H1 (cell line): ENCODE results near the gene CENPP. TPM values are rescaled to one million over a fixed set of nuclear protein-coding genes. Genes with fewer than 3 reads are reported as not detected.

Experiments
- CTCF ChIA-PET: fragments of 300-600 bp; sonication (Branson Sonifier 250); formaldehyde crosslinking; loops from one replicate; lab custom pipeline; 2021; ENCODE audit not compliant: partially characterized antibody; lab: Charles Lee
- POLR2A ChIA-PET: fragments of 300-600 bp; sonication (Branson Sonifier 250); formaldehyde crosslinking; loops from one replicate; lab custom pipeline; 2021; ENCODE audit warnings: inconsistent platforms; ENCODE audit not compliant: partially characterized antibody; lab: Charles Lee
- DNase-seq, 2 experiments: peaks; one replicate each; pipeline versions ENCODE4 v3.0.0 to v3.0.0-alpha.2; 2010 to 2022; ENCODE audit warnings: low spot score in 2 of 2, low read depth in 1 of 2, mixed read lengths in 1 of 2
- FAIRE-seq: peaks from 2 replicates; lab custom pipeline; 2011; peaks lifted over from hg19 to GRCh38; lab: Jason Lieb, UNC
- H2AFZ ChIP-seq: 2 replicates; pipeline ENCODE4 v1.8.1; 2012; ENCODE audit warnings: low read length, inconsistent platforms
- H2AK5ac ChIP-seq: 2 replicates; pipeline ENCODE4 v1.6.1; 2013; ENCODE audit warnings: low read depth, low read length
- H2BK120ac ChIP-seq: replicated peaks from 2 replicates; pipeline ENCODE3; 2013; ENCODE audit warnings: low read depth, low read length, inconsistent platforms
- H2BK12ac ChIP-seq: 2 replicates; pipeline ENCODE4 v1.6.1; 2013; ENCODE audit warnings: low read depth, low read length
- H2BK15ac ChIP-seq: 2 replicates; pipeline ENCODE4 v1.6.1; 2013; ENCODE audit warnings: low read length
- H2BK20ac ChIP-seq: 2 replicates; pipeline ENCODE4 v1.6.1; 2013; ENCODE audit warnings: low read length
- H2BK5ac ChIP-seq: 2 replicates; pipeline ENCODE4 v1.6.1; 2013; ENCODE audit warnings: low read depth, low read length
- H3K14ac ChIP-seq: 2 replicates; pipeline ENCODE4 v1.6.1; 2013; ENCODE audit warnings: inconsistent platforms; ENCODE audit not compliant: insufficient read length
- H3K18ac ChIP-seq: 2 replicates; pipeline ENCODE4 v1.6.1; 2013; ENCODE audit warnings: low read length; ENCODE audit errors: extremely low read depth
- H3K23ac ChIP-seq: 2 replicates; pipeline ENCODE4 v1.6.1; 2013; ENCODE audit warnings: inconsistent platforms; ENCODE audit not compliant: insufficient read length
- H3K23me2 ChIP-seq: 2 replicates; pipeline ENCODE4 v1.6.1; 2013; ENCODE audit warnings: low read depth, low read length
- H3K27ac ChIP-seq: 2 replicates; pipeline ENCODE4 v1.6.1; 2011; ENCODE audit warnings: low read depth, low read length, inconsistent platforms
- H3K27me3 ChIP-seq, 4 experiments: replicated peaks in 1 of 4; 1 replicate in 1 of 4; 2 replicates in 3 of 4; pipeline versions ENCODE4 v1.6.1 to v1.8.1; 2011 to 2013; ENCODE audit warnings: low read length in 3 of 4, mild to moderate bottlenecking in 3 of 4, inconsistent platforms in 2 of 4, mixed read lengths in 2 of 4, moderate library complexity in 1 of 4; ENCODE audit not compliant: control insufficient read depth in 3 of 4, insufficient read depth in 3 of 4; ENCODE audit errors: extremely low read depth in 1 of 4
- H3K36me3 ChIP-seq, 4 experiments: 2 replicates each; pipeline versions ENCODE4 v1.6.1 to v1.8.1; 2011 to 2013; ENCODE audit warnings: mild to moderate bottlenecking in 4 of 4, low read length in 3 of 4, moderate library complexity in 2 of 4, control low read depth in 1 of 4, inconsistent platforms in 1 of 4; ENCODE audit not compliant: insufficient read depth in 4 of 4, control insufficient read depth in 2 of 4
- H3K4ac ChIP-seq: replicated peaks from 2 replicates; pipeline ENCODE3; 2013; ENCODE audit warnings: low read length, low read depth, mixed read lengths, inconsistent platforms; ENCODE audit not compliant: insufficient read length
- H3K4me1 ChIP-seq, 4 experiments: replicated peaks in 1 of 4; 1 replicate in 1 of 4; 2 replicates in 3 of 4; pipeline versions ENCODE4 v1.6.1 to v1.8.1; 2011 to 2013; ENCODE audit warnings: low read length in 3 of 4, inconsistent platforms in 2 of 4, mixed read lengths in 1 of 4; ENCODE audit not compliant: insufficient read depth in 4 of 4, control insufficient read depth in 3 of 4
- H3K4me2 ChIP-seq, 2 experiments: 2 replicates each; pipeline versions ENCODE4 v1.6.1 to v1.8.1; 2011 to 2013; ENCODE audit warnings: low read depth in 2 of 2, low read length in 2 of 2, control low read depth in 1 of 2, inconsistent platforms in 1 of 2, mild to moderate bottlenecking in 1 of 2; ENCODE audit not compliant: insufficient read depth in 1 of 2
- H3K4me3 ChIP-seq, 4 experiments: fragments of 200-600, 300-600 bp in 1 of 4; sonication (generic), shearing (Covaris generic), sonication (Bioruptor Twin) in 1 of 4; 2 replicates each; pipeline versions ENCODE4 v1.5.1 to v1.8.1; 2011 to 2016; ENCODE audit warnings: low read length in 4 of 4, low read depth in 3 of 4, control low read depth in 2 of 4, inconsistent platforms in 2 of 4, mild to moderate bottlenecking in 2 of 4, mixed read lengths in 1 of 4, moderate library complexity in 1 of 4; ENCODE audit not compliant: insufficient read depth in 2 of 4; ENCODE audit errors: extremely low read depth in 1 of 4
- H3K56ac ChIP-seq: replicated peaks from 2 replicates; pipeline ENCODE3; 2013; ENCODE audit warnings: low read depth, mild to moderate bottlenecking, mixed read lengths, low read length, inconsistent platforms; ENCODE audit not compliant: insufficient read length
- H3K79me1 ChIP-seq: 2 replicates; pipeline ENCODE4 v1.6.1; 2013; ENCODE audit warnings: low read depth, low read length, control low read depth
- H3K79me2 ChIP-seq, 2 experiments: 2 replicates each; pipeline versions ENCODE4 v1.6.1 to v1.8.1; 2012 to 2013; ENCODE audit warnings: low read length in 2 of 2, mild to moderate bottlenecking in 2 of 2, inconsistent platforms in 1 of 2; ENCODE audit not compliant: insufficient read depth in 2 of 2, control insufficient read depth in 1 of 2
- H3K9ac ChIP-seq, 4 experiments: replicated peaks in 1 of 4; 1 replicate in 1 of 4; 2 replicates in 3 of 4; pipeline versions ENCODE4 v1.6.1 to v1.8.1; 2011 to 2013; ENCODE audit warnings: low read depth in 3 of 4, low read length in 3 of 4, control low read depth in 2 of 4, mild to moderate bottlenecking in 2 of 4, moderate library complexity in 2 of 4, inconsistent platforms in 1 of 4; ENCODE audit errors: extremely low read depth in 1 of 4
- H3K9me3 ChIP-seq, 2 experiments: 2 replicates each; pipeline versions ENCODE4 v1.6.1 to v1.8.1; 2012 to 2013; ENCODE audit warnings: mild to moderate bottlenecking in 2 of 2, moderate library complexity in 2 of 2, control low read depth in 1 of 2, inconsistent platforms in 1 of 2, low read depth in 1 of 2, low read length in 1 of 2, mixed read lengths in 1 of 2; ENCODE audit not compliant: insufficient read depth in 2 of 2
- H4K20me1 ChIP-seq, 2 experiments: replicated peaks in 1 of 2; 2 replicates each; pipeline versions ENCODE3 to v1.8.1; 2011 to 2013; ENCODE audit warnings: inconsistent platforms in 2 of 2, low read length in 2 of 2, mild to moderate bottlenecking in 1 of 2; ENCODE audit not compliant: insufficient read depth in 2 of 2, control insufficient read depth in 1 of 2
- H4K5ac ChIP-seq: 2 replicates; pipeline ENCODE4 v1.6.1; 2013; ENCODE audit warnings: low read length, low read depth, mixed read lengths, inconsistent platforms; ENCODE audit not compliant: insufficient read length
- H4K8ac ChIP-seq: 2 replicates; pipeline ENCODE4 v1.8.0; 2013; ENCODE audit warnings: mild to moderate bottlenecking, moderate library complexity, low read length, inconsistent platforms; ENCODE audit not compliant: insufficient read depth; ENCODE audit errors: extremely low read depth
- H4K91ac ChIP-seq: replicated peaks from 2 replicates; pipeline ENCODE3; 2013; ENCODE audit warnings: low read length, mixed read lengths, inconsistent platforms; ENCODE audit not compliant: insufficient read length
- ASH2L ChIP-seq: fragments of 200-600, 300-600 bp; sonication (generic); IDR thresholded peaks from one replicate; pipeline ENCODE4 v1.7.1; 2017; ENCODE audit warnings: low read length
- BCL11A ChIP-seq, 2 experiments: IDR thresholded peaks; one replicate each; pipeline ENCODE4 v1.6.1; 2011; ENCODE audit warnings: low read depth in 2 of 2, low read length in 2 of 2, mild to moderate bottlenecking in 2 of 2
- POU5F1 ChIP-seq: IDR thresholded peaks from 2 replicates; pipeline ENCODE4 v1.6.1; 2011; ENCODE audit warnings: low read depth, mild to moderate bottlenecking, low read length, moderate library complexity
- SAP30 ChIP-seq: fragments of 300-600 bp; sonication (generic); IDR thresholded peaks from 2 replicates; pipeline ENCODE4 v1.7.1; 2012; ENCODE audit warnings: low read length, moderate library complexity, mild to moderate bottlenecking, inconsistent platforms; ENCODE audit not compliant: insufficient read depth, insufficient replicate concordance
- WGBS, 2 experiments: shearing (Covaris generic) in 1 of 2; methylation state at CpG; one replicate each; pipeline versions ENCODE4 v1.1.6 to v1.1.7; 2013 to 2015; ENCODE audit warnings: low lambda C conversion rate in 2 of 2, mixed read lengths in 2 of 2, inconsistent platforms in 1 of 2, low coverage in 1 of 2, missing lambda C conversion rate in 1 of 2; ENCODE audit not compliant: insufficient replicate concordance in 2 of 2, insufficient coverage in 1 of 2, insufficient read length in 1 of 2; ENCODE audit errors: extremely low coverage in 1 of 2, missing lambda C conversion rate in 1 of 2; 5-methylcytosine and 5-hydroxymethylcytosine counted together
- polyA plus RNA-seq, 7 experiments: library from polyadenylated mRNA; depleted of rRNA in 3 of 7; stranded (reverse) in 5 of 7; unstranded in 2 of 7; fragments of >200 nt in 5 of 7; fragments of 200-250 nt in 2 of 7; gene quantifications; 1 replicate in 5 of 7; 2 replicates in 1 of 7; 4 replicates in 1 of 7; pipeline versions ENCODE4 v1.2.1 to v1.2.3, GENCODE V29; 2011 to 2013; ENCODE audit warnings: missing spikeins in 2 of 7, mixed read lengths in 2 of 7
- total RNA-seq: library from RNA; stranded (reverse); fragmentation: NEBNext Ultra II Directional; extraction: Animal tissue kit (Norgen Biotek cat#: 25700); gene quantifications from 2 replicates; pipeline ENCODE4 v1.2.1, GENCODE V29; 2021
- TF ChIP-seq, protein P1 (sequence below): IDR thresholded peaks from 2 replicates; pipeline ENCODE4 v1.6.1; 2012; ENCODE audit warnings: inconsistent platforms

Gene CENPP
- total and polyA plus RNA-seq, 2 of the 8 experiments (the other 6 are each of a cell fraction or from before 2014, with no cell fraction given): 2.7 to 10.8 TPM

GRCh38 chr9:92342825-92343488, 17.2 kb downstream of the CENPP start:
- H3K23me2 ChIP-seq: no peaks in the 10 kb centered on the region
- no peak overlapping the region for H2BK15ac ChIP-seq
- ChIA-PET POLR2A (no interaction called here), CTCF (interaction anchor here (1.3 kb wide), 1 partner anchor 17 kb away, joined by 3 read pairs; no protein-coding TSS in a partner anchor)
- H2BK20ac ChIP-seq: no peak overlapping the region
- H3K23ac ChIP-seq: no peak overlapping the region
- H3K18ac ChIP-seq: no peak overlapping the region
- H4K91ac ChIP-seq: no peak overlapping the region
- H3K27me3 ChIP-seq: no peaks in the 10 kb centered on the region
- no peak overlapping the region for H4K8ac ChIP-seq
- no peak overlapping the region for H3K27ac ChIP-seq
- no peaks in the 10 kb centered on the region for H3K79me1 ChIP-seq
- 85% methylated on average over 1 of the region's 1 CpG; no CpG with 5 or more reads in 1 of the 2 experiments for WGBS, 2 experiments
- no peak overlapping the region for H3K56ac ChIP-seq
- H3K36me3 ChIP-seq: peaks cover 0 to 25% (median 8%) of the 10 kb centered on the region in 4 experiments; a peak in 5 of 8 replicates
- TF ChIP-seq BCL11A (IDR thresholded peaks at IDR 0.05; ENCODE audit: low read depth in 2 of 2, low read length in 2 of 2) (no peak), POU5F1 (no peak), ASH2L (no peak), SAP30 (no peak)
- TF ChIP-seq, protein P1, sequence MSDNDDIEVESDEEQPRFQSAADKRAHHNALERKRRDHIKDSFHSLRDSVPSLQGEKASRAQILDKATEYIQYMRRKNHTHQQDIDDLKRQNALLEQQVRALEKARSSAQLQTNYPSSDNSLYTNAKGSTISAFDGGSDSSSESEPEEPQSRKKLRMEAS: no peak
- no peak overlapping the region for H2BK120ac ChIP-seq
- no peak overlapping the region for H3K14ac ChIP-seq
- no peak overlapping the region for H2BK12ac ChIP-seq
- H3K9ac ChIP-seq: no peak overlapping the region
- H2AK5ac ChIP-seq: no peak overlapping the region
- peaks cover 6 to 7% of the 10 kb centered on the region in 2 experiments; a peak in 2 of 4 replicates for H3K9me3 ChIP-seq
- no peak overlapping the region for H2BK5ac ChIP-seq
- no peak overlapping the region for H2AFZ ChIP-seq
- H4K20me1 ChIP-seq: peaks cover 0 to 2% of the 10 kb centered on the region in 2 experiments
- no peak overlapping the region for H4K5ac ChIP-seq
- H3K4me3 ChIP-seq: no peak overlapping the region
- no peaks in the 10 kb centered on the region for H3K79me2 ChIP-seq
- DNase-seq: no peak
- FAIRE-seq: no peak
- no peak overlapping the region for H3K4ac ChIP-seq
- no peaks in the 10 kb centered on the region for H3K4me1 ChIP-seq
- H3K4me2 ChIP-seq: no peak overlapping the region
